ENCODE data around the gene CALCB. TPM values are rescaled to one million over a fixed set of nuclear protein-coding genes. Genes with fewer than 3 reads are reported as not detected.

Gene CALCB
- total RNA-seq, 1 donor from 2014 or later, result 0.62 TPM

- H3K27me3 Mint-ChIP-seq (ENCODE audit: insufficient read depth, low read depth), result no peaks in the 10 kb centered on the region
- no peaks in the 10 kb centered on the region for H3F3A ChIP-seq (ENCODE audit: low read depth)
- TF ChIP-seq EZH2 (IDR thresholded peaks at IDR 0.05) (no peak), CTCF (IDR thresholded peaks at IDR 0.05) (no peak), EZH2phosphoT487 (IDR thresholded peaks at IDR 0.05) (no peak)
- no peak overlapping the region for H3K4me2 ChIP-seq
- no peak for DNase-seq (ENCODE audit: low spot score)
- no peak overlapping the region for H3K4me3 ChIP-seq
- no peaks in the 10 kb centered on the region for H3K36me3 Mint-ChIP-seq
- no peaks in the 10 kb centered on the region for H3K27me3 ChIP-seq
- H3K27ac ChIP-seq, result no peak overlapping the region
- no peaks in the 10 kb centered on the region for H3K79me2 ChIP-seq (ENCODE audit: low read depth)
- H3K4me1 Mint-ChIP-seq, result no peaks in the 10 kb centered on the region
- no peaks in the 10 kb centered on the region for H3K9me3 ChIP-seq (ENCODE audit: low read depth)
- H2AFZ ChIP-seq (replicated peaks), result peak overlapping the region; percentile 86
- H3K9me3 Mint-ChIP-seq, result no peaks in the 10 kb centered on the region
- H3K4me3 Mint-ChIP-seq, result no peak overlapping the region
- H4K20me1 ChIP-seq (ENCODE audit: low read depth), result no peaks in the 10 kb centered on the region
- no peaks in the 10 kb centered on the region for H3K36me3 ChIP-seq
- no peak overlapping the region for H3K9ac ChIP-seq
- H3K4me1 ChIP-seq, result no peaks in the 10 kb centered on the region
- H3K27ac Mint-ChIP-seq, result no peak overlapping the region
These were observed 38.6 kb upstream of the CALCB start for GRCh38 chr11:15034687-15035267.

- H3K27ac Mint-ChIP-seq, result no peak overlapping the region
- Histone ChIP-seq H3K9me3 (ENCODE audit: low read depth) (no peaks in the 10 kb centered on the region), H3K9ac (no peak overlapping the region), H4K20me1 (ENCODE audit: low read depth) (no peaks in the 10 kb centered on the region), H3K4me3 (no peak overlapping the region), H3K4me2 (peak overlapping the region; percentile 21), H3K36me3 (no peaks in the 10 kb centered on the region), H3K27me3 (no peaks in the 10 kb centered on the region), H3K27ac (no peak overlapping the region), H3F3A (ENCODE audit: low read depth) (no peaks in the 10 kb centered on the region), H2AFZ (replicated peaks) (peak overlapping the region; percentile 86), H3K4me1 (no peaks in the 10 kb centered on the region), H3K79me2 (ENCODE audit: low read depth) (no peaks in the 10 kb centered on the region)
- H3K4me3 Mint-ChIP-seq, result no peak overlapping the region
- H3K36me3 Mint-ChIP-seq, result no peaks in the 10 kb centered on the region
- no peaks in the 10 kb centered on the region for H3K9me3 Mint-ChIP-seq
- peak; percentile 45 for DNase-seq (ENCODE audit: low spot score)
- H3K4me1 Mint-ChIP-seq, result no peaks in the 10 kb centered on the region
- no peaks in the 10 kb centered on the region for H3K27me3 Mint-ChIP-seq (ENCODE audit: insufficient read depth, low read depth)
- TF ChIP-seq EZH2phosphoT487 (IDR thresholded peaks at IDR 0.05) (no peak), EZH2 (IDR thresholded peaks at IDR 0.05) (no peak), CTCF (IDR thresholded peaks at IDR 0.05) (no peak)
These were observed 38.1 kb upstream of the CALCB start for GRCh38 chr11:15035283-15035682.

GRCh38 chr11:15038963-15039362, 34.4 kb upstream of the CALCB start:
- Histone ChIP-seq H4K20me1 (ENCODE audit: low read depth) (no peaks in the 10 kb centered on the region), H2AFZ (replicated peaks) (no peak overlapping the region), H3K36me3 (no peaks in the 10 kb centered on the region), H3K9me3 (ENCODE audit: low read depth) (no peaks in the 10 kb centered on the region), H3K4me2 (no peak overlapping the region), H3K4me3 (no peak overlapping the region), H3K4me1 (no peaks in the 10 kb centered on the region), H3K9ac (no peak overlapping the region), H3F3A (ENCODE audit: low read depth) (no peaks in the 10 kb centered on the region), H3K27ac (no peak overlapping the region), H3K79me2 (ENCODE audit: low read depth) (no peaks in the 10 kb centered on the region), H3K27me3 (no peaks in the 10 kb centered on the region)
- Mint-ChIP-seq H3K27ac (no peak overlapping the region), H3K4me1 (peaks cover 2% of the 10 kb centered on the region), H3K4me3 (no peak overlapping the region), H3K9me3 (no peaks in the 10 kb centered on the region), H3K27me3 (ENCODE audit: insufficient read depth, low read depth) (no peaks in the 10 kb centered on the region), H3K36me3 (no peaks in the 10 kb centered on the region)
- no peak for TF ChIP-seq EZH2phosphoT487 (IDR thresholded peaks at IDR 0.05)
- TF ChIP-seq CTCF (IDR thresholded peaks at IDR 0.05), result peak; percentile 29
- DNase-seq (ENCODE audit: low spot score), result peak; percentile 23

All from neural progenitor cell (in vitro differentiated cells).